Neuronal stem cell (in vitro differentiated cells): ENCODE data around the gene PXK.
"Not testable (repeated sequence)": the region's sequence is repeated elsewhere in the genome, so short reads cannot be mapped to it uniquely, and the experiment has no call there.

Source experiments
- DNase-seq: peaks from one replicate; pipeline ENCODE4 v3.0.0-alpha.2; 2013; ENCODE audit warnings: low spot score
- H2AFZ ChIP-seq: one replicate; pipeline ENCODE4 v1.6.1; 2013; ENCODE audit warnings: mild to moderate bottlenecking, low read length, inconsistent platforms
- H2AK5ac ChIP-seq: 2 replicates; pipeline ENCODE4 v1.6.1; 2013; ENCODE audit warnings: low read depth, mild to moderate bottlenecking, inconsistent platforms, low read length, moderate library complexity, mixed read lengths
- H2BK120ac ChIP-seq: 2 replicates; pipeline ENCODE4 v1.6.1; 2013; ENCODE audit warnings: low read depth, mild to moderate bottlenecking, inconsistent platforms, low read length, moderate library complexity, mixed read lengths
- H2BK12ac ChIP-seq: one replicate; pipeline ENCODE4 v1.6.1; 2013; ENCODE audit warnings: low read length, inconsistent platforms
- H2BK15ac ChIP-seq: 2 replicates; pipeline ENCODE4 v1.6.1; 2013; ENCODE audit warnings: mild to moderate bottlenecking, low read length, inconsistent platforms, mixed read lengths
- H2BK5ac ChIP-seq: one replicate; pipeline ENCODE4 v1.6.1; 2013; ENCODE audit warnings: inconsistent platforms, mild to moderate bottlenecking, low read length, moderate library complexity
- H3K14ac ChIP-seq: one replicate; pipeline ENCODE4 v1.6.1; 2013; ENCODE audit warnings: low read length, inconsistent platforms
- H3K18ac ChIP-seq: 2 replicates; pipeline ENCODE4 v1.6.1; 2013; ENCODE audit warnings: low read length, inconsistent platforms
- H3K23ac ChIP-seq: 2 replicates; pipeline ENCODE4 v1.6.1; 2013; ENCODE audit warnings: low read depth, mild to moderate bottlenecking, mixed read lengths, low read length, inconsistent platforms; ENCODE audit not compliant: poor library complexity
- H3K27ac ChIP-seq: replicated peaks from 3 replicates; pipeline ENCODE4 v1.5.1; 2013; ENCODE audit warnings: low read length, inconsistent platforms
- H3K27me3 ChIP-seq, 3 experiments: 2 replicates each; pipeline ENCODE4 v1.6.1; 2013; ENCODE audit warnings: low read length in 3 of 3, mild to moderate bottlenecking in 2 of 3, inconsistent platforms in 1 of 3, low read depth in 1 of 3, mixed read lengths in 1 of 3, moderate library complexity in 1 of 3; ENCODE audit not compliant: control insufficient read depth in 3 of 3, insufficient read depth in 3 of 3
- H3K36me3 ChIP-seq, 2 donors: replicated peaks in 1 of 2; 2 replicates each; pipeline ENCODE4 v1.6.1; 2013; ENCODE audit warnings: low read length in 2 of 2; ENCODE audit not compliant: control insufficient read depth in 2 of 2, insufficient read depth in 2 of 2
- H3K4ac ChIP-seq: 2 replicates; pipeline ENCODE4 v1.6.1; 2013; ENCODE audit warnings: inconsistent platforms, mild to moderate bottlenecking, low read length, moderate library complexity
- H3K4me1 ChIP-seq, 2 donors: 1 replicate in 1 of 2; 2 replicates in 1 of 2; pipeline ENCODE4 v1.6.1; 2013; ENCODE audit warnings: low read length in 2 of 2, low read depth in 1 of 2; ENCODE audit not compliant: control insufficient read depth in 2 of 2, insufficient read depth in 1 of 2
- H3K4me2 ChIP-seq: one replicate; pipeline ENCODE4 v1.6.1; 2013; ENCODE audit warnings: mild to moderate bottlenecking, low read length, inconsistent platforms; ENCODE audit not compliant: insufficient read depth, poor library complexity, severe bottlenecking
- H3K4me3 ChIP-seq, 2 donors: 2 replicates each; pipeline ENCODE4 v1.5.1; 2013; ENCODE audit warnings: low read length in 2 of 2, mild to moderate bottlenecking in 2 of 2, inconsistent platforms in 1 of 2, moderate library complexity in 1 of 2
- H3K79me1 ChIP-seq: one replicate; pipeline ENCODE4 v1.6.1; 2013; ENCODE audit warnings: low read depth, mild to moderate bottlenecking, inconsistent platforms, low read length, moderate library complexity
- H3K9ac ChIP-seq: one replicate; pipeline ENCODE4 v1.6.1; 2013; ENCODE audit warnings: mild to moderate bottlenecking, low read depth, low read length, inconsistent platforms; ENCODE audit not compliant: poor library complexity
- H3K9me3 ChIP-seq, 2 donors: replicated peaks in 1 of 2; 2 replicates each; pipeline versions ENCODE3 to v1.6.1; 2013; ENCODE audit warnings: low read length in 2 of 2, mild to moderate bottlenecking in 2 of 2, inconsistent platforms in 1 of 2, low read depth in 1 of 2, mixed read lengths in 1 of 2, moderate library complexity in 1 of 2; ENCODE audit not compliant: control insufficient read depth in 2 of 2, insufficient read depth in 1 of 2
- H4K8ac ChIP-seq: one replicate; pipeline ENCODE4 v1.6.1; 2013; ENCODE audit warnings: low read depth, mild to moderate bottlenecking, inconsistent platforms, low read length, moderate library complexity
- H4K91ac ChIP-seq: one replicate; pipeline ENCODE4 v1.6.1; 2013; ENCODE audit warnings: low read length, low read depth, mild to moderate bottlenecking, inconsistent platforms; ENCODE audit not compliant: poor library complexity
- WGBS, 2 donors: extraction: QIAGEN DNeasy Blood & Tissue Kit; methylation state at CpG; one replicate each; pipeline ENCODE4 v1.1.7; 2013; ENCODE audit warnings: missing lambda C conversion rate in 2 of 2, mixed read lengths in 1 of 2; ENCODE audit not compliant: insufficient read length in 2 of 2, insufficient replicate concordance in 1 of 2; ENCODE audit errors: extremely low coverage in 2 of 2; 5-methylcytosine and 5-hydroxymethylcytosine counted together

Gene PXK

GRCh38 chr3:58336135-58336882 lies 3.6 kb downstream of the PXK start:
- Histone ChIP-seq H3K18ac (no peak overlapping the region), H3K27me3 (peaks cover 0 to 2% (median 0%) of the 10 kb centered on the region in 3 experiments), H3K9me3 (no peaks in the 10 kb centered on the region), H3K36me3 (no peaks in the 10 kb centered on the region), H2BK120ac (no peak overlapping the region), H4K91ac (no peak overlapping the region), H3K79me1 (peaks cover 3% of the 10 kb centered on the region), H2BK5ac (no peak overlapping the region), H2BK12ac (no peak overlapping the region), H3K4me2 (no peak overlapping the region), H3K4me1 (peaks cover 2 to 4% of the 10 kb centered on the region in 2 donors), H3K23ac (no peak overlapping the region), H3K4me3 (no peak overlapping the region), H4K8ac (no peak overlapping the region), H3K9ac (no peak overlapping the region), H3K27ac (no peak overlapping the region), H3K4ac (no peak overlapping the region), H2BK15ac (no peak overlapping the region), H3K14ac (no peak overlapping the region), H2AFZ (no peak overlapping the region), H2AK5ac (no peak overlapping the region)
- WGBS, 2 donors: no CpG with 5 or more reads among the region's 3 CpGs
- DNase-seq: no peak

GRCh38 chr3:58337190-58337589 lies 4.5 kb downstream of the PXK start:
- Histone ChIP-seq H3K4me2 (no peak overlapping the region), H2BK120ac (no peak overlapping the region), H3K36me3 (no peaks in the 10 kb centered on the region), H2AFZ (no peak overlapping the region), H3K27ac (no peak overlapping the region), H3K18ac (no peak overlapping the region), H3K79me1 (peaks cover 3% of the 10 kb centered on the region), H3K4ac (no peak overlapping the region), H3K4me3 (no peak overlapping the region), H2AK5ac (no peak overlapping the region), H3K9ac (no peak overlapping the region), H3K4me1 (peaks cover 2 to 3% of the 10 kb centered on the region in 2 donors), H3K23ac (no peak overlapping the region), H4K8ac (no peak overlapping the region), H4K91ac (no peak overlapping the region), H3K14ac (no peak overlapping the region), H3K9me3 (no peaks in the 10 kb centered on the region), H2BK5ac (no peak overlapping the region), H2BK12ac (no peak overlapping the region), H3K27me3 (no peaks in the 10 kb centered on the region), H2BK15ac (no peak overlapping the region)
- DNase-seq: no peak
- no CpG with 5 or more reads among the region's 1 CpG for WGBS, 2 donors

- not testable (repeated sequence) for H4K8ac ChIP-seq, H2BK12ac ChIP-seq, H2BK5ac ChIP-seq, H2AFZ ChIP-seq, H3K23ac ChIP-seq, H3K9me3 ChIP-seq, H3K27ac ChIP-seq, H3K9ac ChIP-seq, H2AK5ac ChIP-seq, DNase-seq, H2BK15ac ChIP-seq, H4K91ac ChIP-seq, H3K4me1 ChIP-seq, H3K4me3 ChIP-seq, H3K4ac ChIP-seq, H3K4me2 ChIP-seq, H3K18ac ChIP-seq, H3K14ac ChIP-seq, H2BK120ac ChIP-seq, H3K36me3 ChIP-seq, H3K79me1 ChIP-seq, H3K27me3 ChIP-seq
- 100% methylated on average over 1 of the region's 12 CpGs; no CpG with 5 or more reads in 1 of the 2 donors for WGBS, 2 donors
Observed at GRCh38 chr3:58339146-58339545, 6.5 kb downstream of the PXK start.

GRCh38 chr3:58340594-58341244 lies 8.0 kb downstream of the PXK start:
- H2BK120ac ChIP-seq: no peak overlapping the region
- H3K18ac ChIP-seq: no peak overlapping the region
- H3K4me2 ChIP-seq: no peak overlapping the region
- no peak overlapping the region for H4K91ac ChIP-seq
- no peak overlapping the region for H3K27ac ChIP-seq
- H3K4ac ChIP-seq: no peak overlapping the region
- no peak overlapping the region for H2BK12ac ChIP-seq
- H2AFZ ChIP-seq: no peak overlapping the region
- no peak overlapping the region for H3K14ac ChIP-seq
- H3K4me1 ChIP-seq: no peaks in the 10 kb centered on the region
- no peak overlapping the region for H4K8ac ChIP-seq
- no peaks in the 10 kb centered on the region for H3K9me3 ChIP-seq
- no peak overlapping the region for H3K4me3 ChIP-seq
- DNase-seq: no peak
- no peaks in the 10 kb centered on the region for H3K36me3 ChIP-seq
- H3K27me3 ChIP-seq: no peaks in the 10 kb centered on the region
- H3K9ac ChIP-seq: no peak overlapping the region
- no peak overlapping the region for H2BK5ac ChIP-seq
- H3K79me1 ChIP-seq: no peaks in the 10 kb centered on the region
- H3K23ac ChIP-seq: no peak overlapping the region
- WGBS, 2 donors: no CpG with 5 or more reads among the region's 3 CpGs
- H2AK5ac ChIP-seq: no peak overlapping the region
- H2BK15ac ChIP-seq: no peak overlapping the region
